Nephron progenitor cell (in vitro differentiated cells): ENCODE data around the gene ATP6V1C2.

ENCODE experiments used
- DNase-seq: peaks from one replicate; pipeline ENCODE4 v3.0.0; 2021
- H3K27ac Mint-ChIP-seq: 2 replicates; pipeline ENCODE4 v1.8.0; 2021; ENCODE audit warnings: mild to moderate bottlenecking, moderate library complexity, mixed read lengths
- H3K27me3 Mint-ChIP-seq: 2 replicates; pipeline ENCODE4 v1.8.0; 2021; ENCODE audit warnings: mild to moderate bottlenecking, low read depth, mixed read lengths; ENCODE audit not compliant: poor library complexity
- H3K36me3 Mint-ChIP-seq: 2 replicates; pipeline ENCODE4 v1.8.0; 2021; ENCODE audit warnings: low read depth, mixed read lengths
- H3K4me1 Mint-ChIP-seq: 2 replicates; pipeline ENCODE4 v1.8.0; 2021; ENCODE audit warnings: mixed read lengths
- H3K4me3 Mint-ChIP-seq: 2 replicates; pipeline ENCODE4 v1.8.0; 2021; ENCODE audit warnings: mild to moderate bottlenecking, moderate library complexity, mixed read lengths
- H3K9me3 Mint-ChIP-seq: 2 replicates; pipeline ENCODE4 v1.8.0; 2021; ENCODE audit warnings: mild to moderate bottlenecking, moderate library complexity, mixed read lengths
- CTCF ChIP-seq: fragments of 200-600 bp; sonication (generic); IDR thresholded peaks from 2 replicates; pipeline ENCODE4 v1.5.0; 2021; ENCODE audit warnings: antibody characterized with exemption

Gene ATP6V1C2

GRCh38 chr2:10793816-10794215, 72.4 kb downstream of the ATP6V1C2 start:
- Mint-ChIP-seq H3K27ac (no peak overlapping the region), H3K36me3 (peaks cover 84% of the 10 kb centered on the region)
- no peak for TF ChIP-seq CTCF

GRCh38 chr2:10794876-10795275, 73.4 kb downstream of the ATP6V1C2 start:
- Mint-ChIP-seq H3K36me3 (peaks cover 84% of the 10 kb centered on the region), H3K27ac (no peak overlapping the region), H3K4me1 (peaks cover 4% of the 10 kb centered on the region), H3K9me3 (no peaks in the 10 kb centered on the region), H3K27me3 (peaks cover 3% of the 10 kb centered on the region), H3K4me3 (no peak overlapping the region)
- TF ChIP-seq CTCF = no peak
- no peak for DNase-seq

More at GRCh38 chr2:10793816-10794215, 72.4 kb downstream of the ATP6V1C2 start:
- no peaks in the 10 kb centered on the region for H3K9me3 Mint-ChIP-seq
- no peak overlapping the region for H3K4me3 Mint-ChIP-seq
- no peak for DNase-seq
- H3K4me1 Mint-ChIP-seq = no peaks in the 10 kb centered on the region
- H3K27me3 Mint-ChIP-seq = peaks cover 3% of the 10 kb centered on the region

GRCh38 chr2:10795508-10796046, 74.1 kb downstream of the ATP6V1C2 start:
- H3K9me3 Mint-ChIP-seq = no peaks in the 10 kb centered on the region
- peaks cover 78% of the 10 kb centered on the region for H3K36me3 Mint-ChIP-seq
- peaks cover 4% of the 10 kb centered on the region for H3K4me1 Mint-ChIP-seq
- peaks cover 3% of the 10 kb centered on the region for H3K27me3 Mint-ChIP-seq
- H3K27ac Mint-ChIP-seq = peak overlapping the region; percentile 56
- no peak overlapping the region for H3K4me3 Mint-ChIP-seq
- no peak for TF ChIP-seq CTCF
- DNase-seq = no peak

- Mint-ChIP-seq H3K4me1 (peaks cover 4% of the 10 kb centered on the region), H3K36me3 (peaks cover 66% of the 10 kb centered on the region), H3K9me3 (no peaks in the 10 kb centered on the region), H3K27ac (no peak overlapping the region), H3K4me3 (no peak overlapping the region), H3K27me3 (no peaks in the 10 kb centered on the region)
- no peak for TF ChIP-seq CTCF
- DNase-seq = no peak
These were observed 75.3 kb downstream of the ATP6V1C2 start for GRCh38 chr2:10796703-10797102.

GRCh38 chr2:10798783-10799182, 77.4 kb downstream of the ATP6V1C2 start:
- no peak for DNase-seq
- Mint-ChIP-seq H3K9me3 (peaks cover 4% of the 10 kb centered on the region), H3K27ac (no peak overlapping the region), H3K4me3 (no peak overlapping the region), H3K36me3 (peaks cover 58% of the 10 kb centered on the region), H3K4me1 (peaks cover 15% of the 10 kb centered on the region), H3K27me3 (no peaks in the 10 kb centered on the region)
- no peak for TF ChIP-seq CTCF

GRCh38 chr2:10800163-10800562, 78.7 kb downstream of the ATP6V1C2 start:
- H3K27ac Mint-ChIP-seq = no peak overlapping the region
- peaks cover 8% of the 10 kb centered on the region for H3K9me3 Mint-ChIP-seq
- no peak overlapping the region for H3K4me3 Mint-ChIP-seq
- no peaks in the 10 kb centered on the region for H3K27me3 Mint-ChIP-seq
- H3K4me1 Mint-ChIP-seq = peaks cover 15% of the 10 kb centered on the region
- TF ChIP-seq CTCF = no peak
- no peak for DNase-seq
- H3K36me3 Mint-ChIP-seq = peaks cover 56% of the 10 kb centered on the region
